ENCODE measurements around the gene MLH1. TPM values are rescaled to one million over a fixed set of nuclear protein-coding genes. Genes with fewer than 3 reads are reported as not detected.
"Not testable (repeated sequence)": the region's sequence is repeated elsewhere in the genome, so short reads cannot be mapped to it uniquely, and the experiment has no call there.

MLH1 gene
- total RNA-seq, 2 donors from 2014 or later, result 25.7 to 27.7 TPM

DNA sequence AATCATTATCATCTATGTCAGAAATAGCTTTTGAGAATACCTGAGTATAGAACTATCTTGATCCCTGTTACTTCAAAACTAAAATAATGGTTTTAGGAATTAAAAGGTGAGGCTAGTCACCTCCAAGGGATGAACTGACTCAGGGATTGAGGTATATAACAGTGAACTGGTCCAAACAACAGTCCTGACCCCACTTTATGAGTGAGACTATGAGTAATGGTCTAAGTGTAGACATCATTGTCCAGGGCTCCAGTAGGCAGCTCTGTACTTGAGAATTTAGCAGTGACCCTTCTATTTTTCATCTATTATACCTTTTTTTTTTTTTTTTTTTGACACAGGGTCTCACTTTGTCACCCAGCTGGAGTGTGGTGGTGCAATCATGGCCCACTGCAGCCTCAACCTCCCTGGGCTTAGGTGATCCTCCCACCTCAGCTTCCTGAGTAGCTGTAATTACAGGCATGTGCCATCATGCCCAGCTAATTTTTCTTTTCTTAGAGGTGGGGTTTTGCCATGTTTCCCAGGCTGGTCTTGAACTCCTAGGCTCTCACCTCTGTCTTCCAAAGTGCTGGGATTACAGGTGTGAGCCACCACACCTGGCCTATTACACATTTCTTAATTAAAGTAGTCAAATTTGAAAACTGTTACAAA, 36.3 kb downstream of the MLH1 start:
- Mint-ChIP-seq H3K27me3 (no peaks in the 10 kb centered on the region), H3K4me1 (peaks cover 5% of the 10 kb centered on the region), H3K4me3 (no peak overlapping the region), H3K36me3 (ENCODE audit: low read depth) (peaks cover 8% of the 10 kb centered on the region), H3K27ac (peak overlapping the region; percentile 21)
- no peak for ATAC-seq
- H3K9me3 ChIP-seq (ENCODE audit: control insufficient read depth, low read length, poor library complexity, severe bottlenecking), result no peaks in the 10 kb centered on the region
- DNase-seq, result no peak

GRCh38 chr3:37030588-37030987, 37.3 kb downstream of the MLH1 start:
- no peaks in the 10 kb centered on the region for H3K27me3 Mint-ChIP-seq
- H3K9me3 ChIP-seq (ENCODE audit: control insufficient read depth, low read length, poor library complexity, severe bottlenecking), result no peaks in the 10 kb centered on the region
- ATAC-seq (no peak), DNase-seq (no peak)
- peaks cover 3% of the 10 kb centered on the region for H3K4me1 Mint-ChIP-seq
- H3K27ac Mint-ChIP-seq, result no peak overlapping the region
- H3K4me3 Mint-ChIP-seq, result no peak overlapping the region
- peaks cover 12% of the 10 kb centered on the region for H3K36me3 Mint-ChIP-seq (ENCODE audit: low read depth)

DNA sequence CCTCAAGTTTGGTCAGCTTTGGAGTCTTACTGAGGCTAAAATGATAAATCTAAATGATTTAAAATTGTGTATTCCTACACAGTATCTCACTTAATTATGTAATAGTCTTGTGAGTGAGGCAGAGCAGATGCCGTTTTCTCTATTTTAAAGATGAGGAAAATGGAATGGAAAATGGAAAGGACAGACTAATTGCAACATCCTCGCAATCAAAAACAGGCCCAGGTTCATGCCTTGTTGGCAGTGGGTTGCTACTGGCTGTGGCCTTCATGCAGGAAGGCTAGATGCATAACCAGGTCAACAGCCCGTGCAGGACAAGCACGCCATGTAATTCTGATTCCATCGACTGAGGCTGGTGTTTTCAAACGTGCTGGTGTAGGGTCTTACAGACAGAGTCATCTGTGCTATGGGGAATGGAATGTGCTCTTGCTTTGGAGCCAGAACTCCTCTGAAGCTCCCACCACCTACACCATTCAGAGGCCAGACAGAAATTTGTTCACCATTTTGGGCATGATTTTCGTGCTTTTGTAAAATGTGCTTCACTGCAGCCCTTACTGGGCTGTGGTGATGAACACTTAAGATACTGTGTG, 37.9 kb downstream of the MLH1 start:
- no peaks in the 10 kb centered on the region for H3K9me3 ChIP-seq (ENCODE audit: control insufficient read depth, low read length, poor library complexity, severe bottlenecking)
- Mint-ChIP-seq H3K27me3 (no peaks in the 10 kb centered on the region), H3K36me3 (ENCODE audit: low read depth) (peaks cover 12% of the 10 kb centered on the region), H3K4me1 (peaks cover 3% of the 10 kb centered on the region), H3K4me3 (no peak overlapping the region), H3K27ac (no peak overlapping the region)
- DNase-seq (no peak), ATAC-seq (no peak)

DNA sequence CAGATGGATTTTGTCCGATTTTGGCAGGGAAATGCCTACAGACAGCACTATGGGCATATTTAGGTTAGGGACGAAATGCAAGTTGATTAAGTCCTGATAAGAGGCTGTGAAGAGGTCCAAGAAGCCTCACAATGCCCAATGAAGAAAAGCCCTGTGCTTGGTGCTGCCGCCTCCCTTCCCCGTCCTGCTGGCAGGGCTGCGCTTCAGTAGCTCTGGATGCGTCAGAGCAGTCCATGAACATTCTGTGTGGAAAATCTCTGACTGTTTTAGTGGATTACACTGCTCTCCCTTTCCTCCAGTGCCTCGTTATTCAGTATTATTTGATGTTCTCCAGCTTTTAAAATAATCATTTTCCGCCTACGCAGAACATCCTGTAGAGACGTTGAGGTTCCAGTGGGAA, 39.6 kb downstream of the MLH1 start:
- peaks cover 3% of the 10 kb centered on the region for H3K4me1 Mint-ChIP-seq
- peaks cover 8% of the 10 kb centered on the region for H3K36me3 Mint-ChIP-seq (ENCODE audit: low read depth)
- no peak overlapping the region for H3K4me3 Mint-ChIP-seq
- H3K9me3 ChIP-seq (ENCODE audit: control insufficient read depth, low read length, poor library complexity, severe bottlenecking), result no peaks in the 10 kb centered on the region
- DNase-seq (no peak), ATAC-seq (no peak)
- H3K27me3 Mint-ChIP-seq, result no peaks in the 10 kb centered on the region
- peak overlapping the region; percentile 29 for H3K27ac Mint-ChIP-seq

- H3K9me3 ChIP-seq (ENCODE audit: control insufficient read depth, low read length, poor library complexity, severe bottlenecking), result no peaks in the 10 kb centered on the region
- Mint-ChIP-seq H3K27ac (no peak overlapping the region), H3K4me3 (no peak overlapping the region), H3K36me3 (ENCODE audit: low read depth) (peaks cover 10% of the 10 kb centered on the region), H3K4me1 (peaks cover 2% of the 10 kb centered on the region), H3K27me3 (no peaks in the 10 kb centered on the region)
- ATAC-seq (no peak), DNase-seq (no peak)
These were observed 44.0 kb downstream of the MLH1 start for GRCh38 chr3:37037352-37037751.

GRCh38 chr3:37039161-37039846, 46.0 kb downstream of the MLH1 start:
- no peaks in the 10 kb centered on the region for H3K4me1 Mint-ChIP-seq
- H3K4me3 Mint-ChIP-seq, result no peak overlapping the region
- H3K27ac Mint-ChIP-seq, result no peak overlapping the region
- H3K9me3 ChIP-seq (ENCODE audit: control insufficient read depth, low read length, poor library complexity, severe bottlenecking), result no peaks in the 10 kb centered on the region
- no peak for DNase-seq
- H3K27me3 Mint-ChIP-seq, result no peaks in the 10 kb centered on the region
- no peak for ATAC-seq
- peaks cover 7% of the 10 kb centered on the region for H3K36me3 Mint-ChIP-seq (ENCODE audit: low read depth)

DNA sequence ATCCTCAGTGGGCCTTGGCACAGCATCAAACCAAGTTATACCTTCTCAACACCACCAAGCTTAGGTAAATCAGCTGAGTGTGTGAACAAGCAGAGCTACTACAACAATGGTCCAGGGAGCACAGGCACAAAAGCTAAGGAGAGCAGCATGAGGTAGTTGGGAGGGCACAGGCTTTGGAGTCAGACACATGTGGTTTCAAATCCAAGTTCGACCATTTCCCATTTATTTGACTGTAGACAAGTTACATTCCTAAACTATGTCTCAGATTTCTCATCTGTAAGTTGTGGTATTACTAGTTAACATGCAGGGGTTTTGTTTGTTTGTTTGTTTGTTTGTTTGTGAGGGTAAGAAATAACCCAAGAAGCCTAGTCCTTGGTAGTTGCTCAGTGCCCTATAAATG, 46.9 kb downstream of the MLH1 start:
- no peak overlapping the region for H3K4me3 Mint-ChIP-seq
- H3K27me3 Mint-ChIP-seq, result no peaks in the 10 kb centered on the region
- H3K9me3 ChIP-seq (ENCODE audit: control insufficient read depth, low read length, poor library complexity, severe bottlenecking), result no peaks in the 10 kb centered on the region
- no peaks in the 10 kb centered on the region for H3K4me1 Mint-ChIP-seq
- ATAC-seq (no peak), DNase-seq (no peak)
- no peak overlapping the region for H3K27ac Mint-ChIP-seq
- peaks cover 6% of the 10 kb centered on the region for H3K36me3 Mint-ChIP-seq (ENCODE audit: low read depth)

GRCh38 chr3:37041546-37042195, 48.4 kb downstream of the MLH1 start:
- no peak overlapping the region for H3K4me3 Mint-ChIP-seq
- peaks cover 5% of the 10 kb centered on the region for H3K36me3 Mint-ChIP-seq (ENCODE audit: low read depth)
- H3K27me3 Mint-ChIP-seq, result no peaks in the 10 kb centered on the region

GRCh38 chr3:37042712-37043111, 49.4 kb downstream of the MLH1 start:
- not testable (repeated sequence) for ATAC-seq; H3K27me3 Mint-ChIP-seq; H3K27ac Mint-ChIP-seq; H3K4me3 Mint-ChIP-seq; H3K9me3 ChIP-seq (ENCODE audit: control insufficient read depth, low read length, poor library complexity, severe bottlenecking); H3K4me1 Mint-ChIP-seq; DNase-seq; H3K36me3 Mint-ChIP-seq (ENCODE audit: low read depth)

More at GRCh38 chr3:37041546-37042195, 48.4 kb downstream of the MLH1 start:
- H3K9me3 ChIP-seq (ENCODE audit: control insufficient read depth, low read length, poor library complexity, severe bottlenecking), result no peaks in the 10 kb centered on the region
- Mint-ChIP-seq H3K27ac (no peak overlapping the region), H3K4me1 (no peaks in the 10 kb centered on the region)
- ATAC-seq (no peak), DNase-seq (no peak)

GRCh38 chr3:37050282-37050681, 57.0 kb downstream of the MLH1 start:
- H3K27me3 Mint-ChIP-seq, result no peaks in the 10 kb centered on the region
- H3K4me3 Mint-ChIP-seq, result no peak overlapping the region
- no peak for DNase-seq
- H3K36me3 Mint-ChIP-seq (ENCODE audit: low read depth), result peaks cover 4% of the 10 kb centered on the region
- no peaks in the 10 kb centered on the region for H3K9me3 ChIP-seq (ENCODE audit: control insufficient read depth, low read length, poor library complexity, severe bottlenecking)
- peaks cover 3% of the 10 kb centered on the region for H3K4me1 Mint-ChIP-seq
- no peak overlapping the region for H3K27ac Mint-ChIP-seq
- ATAC-seq, result no peak

DNA sequence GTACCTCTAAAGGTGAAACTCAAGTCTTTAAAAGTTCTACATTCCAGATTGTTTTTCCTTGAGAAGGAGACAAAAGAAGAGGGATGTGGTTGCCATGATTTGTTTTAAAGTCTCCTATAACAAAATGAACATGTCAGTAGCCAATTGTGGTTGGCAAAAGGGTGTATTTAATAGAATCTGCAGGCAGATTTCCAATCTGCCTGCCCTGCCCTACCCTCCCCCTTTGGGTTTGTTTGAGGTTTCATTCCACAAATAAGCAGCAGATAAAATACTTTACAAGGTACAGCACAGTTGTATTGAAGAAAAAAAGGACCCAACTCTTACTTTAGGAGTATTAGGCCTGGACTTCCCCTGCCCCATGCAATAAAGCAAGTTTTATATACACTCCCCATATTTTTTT, 59.5 kb downstream of the MLH1 start:
- ATAC-seq (no peak), DNase-seq (no peak)
- Mint-ChIP-seq H3K4me1 (peaks cover 6% of the 10 kb centered on the region), H3K4me3 (no peak overlapping the region), H3K36me3 (ENCODE audit: low read depth) (peaks cover 9% of the 10 kb centered on the region), H3K27ac (peak overlapping the region; percentile 3), H3K27me3 (no peaks in the 10 kb centered on the region)
- no peaks in the 10 kb centered on the region for H3K9me3 ChIP-seq (ENCODE audit: control insufficient read depth, low read length, poor library complexity, severe bottlenecking)

GRCh38 chr3:37053337-37053736, 60.0 kb downstream of the MLH1 start:
- ATAC-seq (no peak), DNase-seq (no peak)
- H3K9me3 ChIP-seq (ENCODE audit: control insufficient read depth, low read length, poor library complexity, severe bottlenecking), result no peaks in the 10 kb centered on the region
- Mint-ChIP-seq H3K4me3 (no peak overlapping the region), H3K27ac (peak overlapping the region; percentile 3), H3K4me1 (peaks cover 6% of the 10 kb centered on the region), H3K36me3 (ENCODE audit: low read depth) (peaks cover 9% of the 10 kb centered on the region), H3K27me3 (no peaks in the 10 kb centered on the region)

DNA sequence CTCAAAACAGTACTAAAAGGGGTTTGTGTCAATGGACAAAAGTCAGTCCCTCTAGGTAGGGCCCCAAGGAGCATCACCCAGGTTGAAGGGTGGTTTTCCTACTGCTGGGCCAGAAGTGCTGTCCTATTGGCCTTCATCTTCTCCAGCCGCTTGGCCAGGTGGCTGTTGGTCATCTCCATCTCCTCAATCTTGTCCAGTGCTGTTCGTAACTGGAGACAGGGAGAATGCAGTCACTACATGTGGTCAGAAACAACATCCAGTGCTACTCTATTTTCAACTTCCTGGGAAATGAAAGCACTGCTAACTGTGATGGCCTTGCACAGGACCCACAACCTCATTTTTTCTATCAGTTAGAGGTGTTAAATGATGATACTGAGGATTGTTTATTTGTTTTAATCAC, 60.4 kb downstream of the MLH1 start:
- ATAC-seq, result no peak
- H3K4me1 Mint-ChIP-seq, result peaks cover 6% of the 10 kb centered on the region
- no peaks in the 10 kb centered on the region for H3K9me3 ChIP-seq (ENCODE audit: control insufficient read depth, low read length, poor library complexity, severe bottlenecking)
- H3K27ac Mint-ChIP-seq, result peak overlapping the region; percentile 3
- DNase-seq, result no peak
- no peaks in the 10 kb centered on the region for H3K27me3 Mint-ChIP-seq
- H3K36me3 Mint-ChIP-seq (ENCODE audit: low read depth), result peaks cover 9% of the 10 kb centered on the region
- H3K4me3 Mint-ChIP-seq, result no peak overlapping the region

All from T-helper 17 cell (primary cell).